HCT116 (cell line): Measurements from ENCODE around the gene CYGB.

Experiments
- EZH2 ChIP-seq: fragments of 200-600 bp; sonication (generic); IDR thresholded peaks from 2 replicates; pipeline ENCODE4 v1.6.1; 2017; ENCODE audit warnings: antibody characterized with exemption, mixed run types
- EZH2phosphoT487 ChIP-seq: fragments of 200-600 bp; IDR thresholded peaks from 2 replicates; pipeline ENCODE4 v1.6.1; 2018; ENCODE audit warnings: antibody characterized with exemption, borderline replicate concordance
- TF ChIP-seq, protein P1 (sequence below), 3 experiments: fragments of 200-600 bp in 1 of 3; sonication (generic) in 1 of 3; IDR thresholded peaks in 2 of 3; conservative IDR thresholded peaks in 1 of 3; 2 replicates each; pipeline ENCODE4 v1.5.1; 2012 to 2017; ENCODE audit warnings: low read depth in 2 of 3, low read length in 2 of 3, antibody characterized with exemption in 1 of 3, borderline replicate concordance in 1 of 3, control low read depth in 1 of 3, mild to moderate bottlenecking in 1 of 3, mixed read lengths in 1 of 3, mixed run types in 1 of 3, moderate library complexity in 1 of 3; ENCODE audit not compliant: insufficient read depth in 1 of 3

DNA sequence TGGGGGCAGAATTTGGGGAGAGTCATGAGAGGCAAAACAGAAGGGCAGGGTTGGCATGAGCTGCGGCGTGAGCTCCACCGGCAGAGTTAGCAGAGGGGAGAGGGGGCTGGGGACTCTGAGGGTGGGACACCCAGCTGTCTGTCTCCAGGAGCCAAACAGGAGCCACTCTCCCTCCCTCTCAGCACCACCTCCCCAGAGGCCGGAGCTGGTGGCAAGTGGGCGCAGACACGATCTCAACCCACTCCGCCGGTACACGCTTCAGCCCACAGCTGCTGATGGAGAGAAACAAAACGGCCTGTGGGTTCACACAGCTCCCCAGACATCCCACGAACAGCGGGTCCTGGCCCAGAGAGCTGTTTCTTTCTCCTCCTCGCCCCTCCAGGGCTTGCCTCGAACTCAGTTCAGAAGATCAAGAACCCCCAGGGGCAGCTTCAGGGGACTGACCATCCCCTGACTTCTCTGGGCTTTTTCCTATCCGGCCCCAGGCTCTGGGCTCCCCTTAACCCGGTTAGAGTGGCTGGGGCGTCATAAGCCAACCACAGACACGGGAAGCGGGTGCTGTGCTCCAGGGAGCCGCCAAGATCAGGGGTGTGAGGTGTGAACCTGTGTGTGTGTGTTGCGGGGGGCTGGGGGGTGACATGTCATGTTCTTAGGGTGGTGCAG lies 43.9 kb downstream of the CYGB start:
- TF ChIP-seq, protein P1, sequence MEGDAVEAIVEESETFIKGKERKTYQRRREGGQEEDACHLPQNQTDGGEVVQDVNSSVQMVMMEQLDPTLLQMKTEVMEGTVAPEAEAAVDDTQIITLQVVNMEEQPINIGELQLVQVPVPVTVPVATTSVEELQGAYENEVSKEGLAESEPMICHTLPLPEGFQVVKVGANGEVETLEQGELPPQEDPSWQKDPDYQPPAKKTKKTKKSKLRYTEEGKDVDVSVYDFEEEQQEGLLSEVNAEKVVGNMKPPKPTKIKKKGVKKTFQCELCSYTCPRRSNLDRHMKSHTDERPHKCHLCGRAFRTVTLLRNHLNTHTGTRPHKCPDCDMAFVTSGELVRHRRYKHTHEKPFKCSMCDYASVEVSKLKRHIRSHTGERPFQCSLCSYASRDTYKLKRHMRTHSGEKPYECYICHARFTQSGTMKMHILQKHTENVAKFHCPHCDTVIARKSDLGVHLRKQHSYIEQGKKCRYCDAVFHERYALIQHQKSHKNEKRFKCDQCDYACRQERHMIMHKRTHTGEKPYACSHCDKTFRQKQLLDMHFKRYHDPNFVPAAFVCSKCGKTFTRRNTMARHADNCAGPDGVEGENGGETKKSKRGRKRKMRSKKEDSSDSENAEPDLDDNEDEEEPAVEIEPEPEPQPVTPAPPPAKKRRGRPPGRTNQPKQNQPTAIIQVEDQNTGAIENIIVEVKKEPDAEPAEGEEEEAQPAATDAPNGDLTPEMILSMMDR (IDR thresholded peaks at IDR 0.05 in 2 of 3, conservative IDR thresholded peaks at IDR 0.05 in 1 of 3; ENCODE audit: borderline replicate concordance in 1 of 3, insufficient read depth in 1 of 3, low read depth in 2 of 3, low read length in 2 of 3) = no peak
- TF ChIP-seq EZH2 (no peak), EZH2phosphoT487 (no peak)
